ENCODE results near the gene SUMF1.

GRCh38 chr3:4409415-4409814 is 57.7 kb downstream of the SUMF1 start:
- no peak for TF ChIP-seq CTCF (conservative IDR thresholded peaks at IDR 0.05; ENCODE audit: low read length)
- TF ChIP-seq EZH2phosphoT487 (IDR thresholded peaks at IDR 0.05; ENCODE audit: borderline replicate concordance) = no peak
